Gastrocnemius medialis (tissue), 4 donors: ENCODE results near the gene NUDT4.
A peak's percentile ranks its signal among the peaks of the same experiment; 100 is the strongest.

ENCODE experiments used
- POLR2A ChIP-seq, 2 donors: fragments of 450-650 bp; IDR thresholded peaks; one replicate each; pipeline ENCODE4 v1.6.1; 2017; ENCODE audit warnings: antibody characterized with exemption in 2 of 2, mild to moderate bottlenecking in 2 of 2, moderate library complexity in 2 of 2
- TF ChIP-seq, protein P1 (sequence below), 5 experiments: fragments of 450-650 bp in 3 of 5; fragments of 200-600 bp in 2 of 5; sonication (generic) in 2 of 5; IDR thresholded peaks in 4 of 5; conservative IDR thresholded peaks in 1 of 5; 1 replicate in 4 of 5; 2 replicates in 1 of 5; pipeline ENCODE4 v1.5.1; 2016 to 2019; ENCODE audit warnings: antibody characterized with exemption in 5 of 5, mild to moderate bottlenecking in 3 of 5, moderate library complexity in 3 of 5

DNA sequence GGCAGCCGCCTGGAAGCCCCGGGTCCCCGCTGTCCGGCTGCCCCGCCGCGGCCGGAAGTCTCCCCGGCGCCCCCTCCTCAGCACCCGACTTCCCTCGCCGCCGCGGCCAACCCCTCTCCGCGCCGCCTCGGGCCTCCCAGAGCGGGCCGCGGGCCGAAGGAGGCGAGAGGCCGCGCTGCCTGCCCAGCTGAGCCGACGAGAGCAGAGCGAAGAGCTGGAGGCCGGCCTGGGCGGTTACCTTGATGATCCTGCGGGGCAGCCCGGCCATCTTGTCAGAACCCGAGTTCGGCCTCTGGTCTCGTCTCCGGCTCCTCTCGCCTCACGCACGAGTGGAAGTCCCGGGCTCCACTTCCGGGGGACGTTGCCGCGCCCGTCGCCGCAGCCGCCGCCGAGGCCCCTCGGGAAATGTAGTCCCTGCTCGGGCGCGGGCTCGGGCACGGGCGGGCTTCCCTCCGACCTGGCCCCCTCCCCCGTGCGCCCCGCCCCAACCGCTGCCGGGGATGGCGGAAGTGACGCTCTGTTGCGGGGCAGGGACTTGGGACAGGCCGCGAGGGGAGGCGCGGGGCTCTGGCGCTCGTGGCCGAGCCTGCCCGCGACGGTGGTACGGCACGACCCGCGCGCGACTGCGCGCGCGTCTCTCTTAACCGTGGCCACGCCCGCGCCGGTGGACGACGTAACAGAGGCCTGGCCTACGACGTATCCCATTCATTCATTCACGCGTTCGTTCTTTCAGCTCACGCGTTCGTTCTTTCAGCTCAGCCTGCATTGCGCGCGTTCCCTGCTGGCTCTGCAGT lies 64.1 kb downstream of the NUDT4 start, which contains the start of gene UBE2N:
- TF ChIP-seq, protein P1, sequence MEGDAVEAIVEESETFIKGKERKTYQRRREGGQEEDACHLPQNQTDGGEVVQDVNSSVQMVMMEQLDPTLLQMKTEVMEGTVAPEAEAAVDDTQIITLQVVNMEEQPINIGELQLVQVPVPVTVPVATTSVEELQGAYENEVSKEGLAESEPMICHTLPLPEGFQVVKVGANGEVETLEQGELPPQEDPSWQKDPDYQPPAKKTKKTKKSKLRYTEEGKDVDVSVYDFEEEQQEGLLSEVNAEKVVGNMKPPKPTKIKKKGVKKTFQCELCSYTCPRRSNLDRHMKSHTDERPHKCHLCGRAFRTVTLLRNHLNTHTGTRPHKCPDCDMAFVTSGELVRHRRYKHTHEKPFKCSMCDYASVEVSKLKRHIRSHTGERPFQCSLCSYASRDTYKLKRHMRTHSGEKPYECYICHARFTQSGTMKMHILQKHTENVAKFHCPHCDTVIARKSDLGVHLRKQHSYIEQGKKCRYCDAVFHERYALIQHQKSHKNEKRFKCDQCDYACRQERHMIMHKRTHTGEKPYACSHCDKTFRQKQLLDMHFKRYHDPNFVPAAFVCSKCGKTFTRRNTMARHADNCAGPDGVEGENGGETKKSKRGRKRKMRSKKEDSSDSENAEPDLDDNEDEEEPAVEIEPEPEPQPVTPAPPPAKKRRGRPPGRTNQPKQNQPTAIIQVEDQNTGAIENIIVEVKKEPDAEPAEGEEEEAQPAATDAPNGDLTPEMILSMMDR (IDR thresholded peaks at IDR 0.05 in 4 of 5, conservative IDR thresholded peaks at IDR 0.05 in 1 of 5), result no peak
- TF ChIP-seq POLR2A (IDR thresholded peaks at IDR 0.05), result peak; percentile 83 to 86
